ENCODE results near the gene BPIFB2. TPM values are rescaled to one million over a fixed set of nuclear protein-coding genes. Genes with fewer than 3 reads are reported as not detected.

The BPIFB2 gene
- polyA plus RNA-seq, 1 donor from 2014 or later: not detected

DNA sequence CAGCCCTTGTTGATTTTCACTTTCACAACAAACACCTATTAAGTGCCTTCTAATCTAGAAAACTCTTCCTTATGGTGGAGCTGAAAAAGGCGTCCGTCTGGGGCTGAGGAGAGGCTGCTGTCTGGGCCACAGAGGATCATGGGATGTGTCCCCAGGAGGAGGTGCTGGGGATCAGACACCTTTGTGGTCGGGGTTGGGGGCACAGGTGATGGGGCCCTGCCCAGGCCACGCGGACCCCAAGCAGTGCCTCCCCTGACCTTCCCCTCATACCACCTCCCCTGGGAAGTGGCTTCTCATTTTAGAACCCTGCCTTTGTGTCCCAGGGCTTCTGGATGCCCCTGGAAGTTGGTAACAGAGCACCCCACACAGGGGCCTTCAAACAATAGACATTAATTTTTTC, 44.3 kb upstream of the BPIFB2 start:
- TF ChIP-seq POLR2AphosphoS5 (IDR thresholded peaks at IDR 0.05): no peak
- no peak for TF ChIP-seq EZH2 (IDR thresholded peaks at IDR 0.05; ENCODE audit: borderline replicate concordance, insufficient read depth, low read length, poor library complexity, severe bottlenecking)
- TF ChIP-seq, protein P1, sequence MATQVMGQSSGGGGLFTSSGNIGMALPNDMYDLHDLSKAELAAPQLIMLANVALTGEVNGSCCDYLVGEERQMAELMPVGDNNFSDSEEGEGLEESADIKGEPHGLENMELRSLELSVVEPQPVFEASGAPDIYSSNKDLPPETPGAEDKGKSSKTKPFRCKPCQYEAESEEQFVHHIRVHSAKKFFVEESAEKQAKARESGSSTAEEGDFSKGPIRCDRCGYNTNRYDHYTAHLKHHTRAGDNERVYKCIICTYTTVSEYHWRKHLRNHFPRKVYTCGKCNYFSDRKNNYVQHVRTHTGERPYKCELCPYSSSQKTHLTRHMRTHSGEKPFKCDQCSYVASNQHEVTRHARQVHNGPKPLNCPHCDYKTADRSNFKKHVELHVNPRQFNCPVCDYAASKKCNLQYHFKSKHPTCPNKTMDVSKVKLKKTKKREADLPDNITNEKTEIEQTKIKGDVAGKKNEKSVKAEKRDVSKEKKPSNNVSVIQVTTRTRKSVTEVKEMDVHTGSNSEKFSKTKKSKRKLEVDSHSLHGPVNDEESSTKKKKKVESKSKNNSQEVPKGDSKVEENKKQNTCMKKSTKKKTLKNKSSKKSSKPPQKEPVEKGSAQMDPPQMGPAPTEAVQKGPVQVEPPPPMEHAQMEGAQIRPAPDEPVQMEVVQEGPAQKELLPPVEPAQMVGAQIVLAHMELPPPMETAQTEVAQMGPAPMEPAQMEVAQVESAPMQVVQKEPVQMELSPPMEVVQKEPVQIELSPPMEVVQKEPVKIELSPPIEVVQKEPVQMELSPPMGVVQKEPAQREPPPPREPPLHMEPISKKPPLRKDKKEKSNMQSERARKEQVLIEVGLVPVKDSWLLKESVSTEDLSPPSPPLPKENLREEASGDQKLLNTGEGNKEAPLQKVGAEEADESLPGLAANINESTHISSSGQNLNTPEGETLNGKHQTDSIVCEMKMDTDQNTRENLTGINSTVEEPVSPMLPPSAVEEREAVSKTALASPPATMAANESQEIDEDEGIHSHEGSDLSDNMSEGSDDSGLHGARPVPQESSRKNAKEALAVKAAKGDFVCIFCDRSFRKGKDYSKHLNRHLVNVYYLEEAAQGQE (IDR thresholded peaks at IDR 0.05; ENCODE audit: borderline replicate concordance): no peak
- TF ChIP-seq, protein P2, sequence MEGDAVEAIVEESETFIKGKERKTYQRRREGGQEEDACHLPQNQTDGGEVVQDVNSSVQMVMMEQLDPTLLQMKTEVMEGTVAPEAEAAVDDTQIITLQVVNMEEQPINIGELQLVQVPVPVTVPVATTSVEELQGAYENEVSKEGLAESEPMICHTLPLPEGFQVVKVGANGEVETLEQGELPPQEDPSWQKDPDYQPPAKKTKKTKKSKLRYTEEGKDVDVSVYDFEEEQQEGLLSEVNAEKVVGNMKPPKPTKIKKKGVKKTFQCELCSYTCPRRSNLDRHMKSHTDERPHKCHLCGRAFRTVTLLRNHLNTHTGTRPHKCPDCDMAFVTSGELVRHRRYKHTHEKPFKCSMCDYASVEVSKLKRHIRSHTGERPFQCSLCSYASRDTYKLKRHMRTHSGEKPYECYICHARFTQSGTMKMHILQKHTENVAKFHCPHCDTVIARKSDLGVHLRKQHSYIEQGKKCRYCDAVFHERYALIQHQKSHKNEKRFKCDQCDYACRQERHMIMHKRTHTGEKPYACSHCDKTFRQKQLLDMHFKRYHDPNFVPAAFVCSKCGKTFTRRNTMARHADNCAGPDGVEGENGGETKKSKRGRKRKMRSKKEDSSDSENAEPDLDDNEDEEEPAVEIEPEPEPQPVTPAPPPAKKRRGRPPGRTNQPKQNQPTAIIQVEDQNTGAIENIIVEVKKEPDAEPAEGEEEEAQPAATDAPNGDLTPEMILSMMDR (IDR thresholded peaks at IDR 0.05; ENCODE audit: poor library complexity, severe bottlenecking): no peak
- no peak for TF ChIP-seq SMC3 (conservative IDR thresholded peaks at IDR 0.05; ENCODE audit: poor library complexity)
- no peak for TF ChIP-seq MXI1 (conservative IDR thresholded peaks at IDR 0.05; ENCODE audit: poor library complexity, severe bottlenecking)
- no peak for TF ChIP-seq TAF1 (IDR thresholded peaks at IDR 0.05; ENCODE audit: low read depth)
- TF ChIP-seq RAD21 (conservative IDR thresholded peaks at IDR 0.05): no peak
- no peak for TF ChIP-seq EP300 (conservative IDR thresholded peaks at IDR 0.05; ENCODE audit: poor library complexity, severe bottlenecking)
- no peak overlapping the region for H3K27ac ChIP-seq (ENCODE audit: low read length)
- H3K4me2 ChIP-seq (ENCODE audit: low read length): no peak overlapping the region
- H3K79me2 ChIP-seq (replicated peaks; ENCODE audit: insufficient read depth, low read length): no peaks in the 10 kb centered on the region
- no peaks in the 10 kb centered on the region for H3K9me2 ChIP-seq (ENCODE audit: insufficient read depth, low read length)
- H3K9me3 ChIP-seq (ENCODE audit: low read length): no peaks in the 10 kb centered on the region
- H4K20me1 ChIP-seq (ENCODE audit: insufficient read depth): no peaks in the 10 kb centered on the region
- no peaks in the 10 kb centered on the region for H3K27me3 ChIP-seq (ENCODE audit: insufficient read depth, low read depth, low read length)
- H3K4me3 ChIP-seq (ENCODE audit: low read length): no peak overlapping the region
- H3K36me3 ChIP-seq (ENCODE audit: insufficient read depth, low read length): no peaks in the 10 kb centered on the region
- no peak overlapping the region for H3K9ac ChIP-seq (ENCODE audit: low read length)
- no peaks in the 10 kb centered on the region for H3F3A ChIP-seq (ENCODE audit: insufficient read depth, low read length, poor library complexity, severe bottlenecking)
- H2AFZ ChIP-seq (ENCODE audit: low read depth, low read length): no peak overlapping the region

DNA sequence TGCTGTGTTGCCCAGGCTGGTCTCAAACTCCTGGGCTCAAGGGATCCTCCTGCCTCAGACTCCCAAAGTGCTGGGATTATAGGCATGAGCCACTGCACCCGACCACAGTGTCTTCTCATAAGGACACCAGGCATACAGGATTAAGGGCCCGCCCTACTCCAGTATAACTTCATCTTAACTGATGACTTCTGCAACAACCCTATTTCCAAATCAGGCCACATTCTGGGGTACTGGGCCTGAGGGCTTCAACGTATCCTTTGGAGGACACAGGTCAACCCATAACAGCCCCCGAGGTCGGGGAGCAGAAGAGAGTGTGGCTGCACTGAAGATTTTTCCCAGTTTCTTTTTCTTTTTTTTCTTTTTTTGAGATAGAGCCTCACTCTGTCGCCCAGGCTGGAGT, 42.9 kb upstream of the BPIFB2 start:
- Histone ChIP-seq H3F3A (ENCODE audit: insufficient read depth, low read length, poor library complexity, severe bottlenecking) (no peaks in the 10 kb centered on the region), H3K36me3 (ENCODE audit: insufficient read depth, low read length) (no peaks in the 10 kb centered on the region), H3K79me2 (replicated peaks; ENCODE audit: insufficient read depth, low read length) (no peaks in the 10 kb centered on the region), H3K27me3 (ENCODE audit: insufficient read depth, low read depth, low read length) (no peaks in the 10 kb centered on the region), H3K4me2 (ENCODE audit: low read length) (no peak overlapping the region), H3K9ac (ENCODE audit: low read length) (no peak overlapping the region), H3K9me3 (ENCODE audit: low read length) (no peaks in the 10 kb centered on the region), H2AFZ (ENCODE audit: low read depth, low read length) (no peak overlapping the region), H3K9me2 (ENCODE audit: insufficient read depth, low read length) (no peaks in the 10 kb centered on the region), H4K20me1 (ENCODE audit: insufficient read depth) (no peaks in the 10 kb centered on the region), H3K27ac (ENCODE audit: low read length) (no peak overlapping the region), H3K4me3 (ENCODE audit: low read length) (no peak overlapping the region)
- no peak for TF ChIP-seq EZH2 (IDR thresholded peaks at IDR 0.05; ENCODE audit: borderline replicate concordance, insufficient read depth, low read length, poor library complexity, severe bottlenecking)
- TF ChIP-seq RAD21 (conservative IDR thresholded peaks at IDR 0.05): no peak
- TF ChIP-seq POLR2AphosphoS5 (IDR thresholded peaks at IDR 0.05): no peak
- no peak for TF ChIP-seq EP300 (conservative IDR thresholded peaks at IDR 0.05; ENCODE audit: poor library complexity, severe bottlenecking)
- TF ChIP-seq, protein P1 (IDR thresholded peaks at IDR 0.05; ENCODE audit: borderline replicate concordance): no peak
- TF ChIP-seq, protein P2 (IDR thresholded peaks at IDR 0.05; ENCODE audit: poor library complexity, severe bottlenecking): no peak
- TF ChIP-seq MXI1 (conservative IDR thresholded peaks at IDR 0.05; ENCODE audit: poor library complexity, severe bottlenecking): no peak
- no peak for TF ChIP-seq TAF1 (IDR thresholded peaks at IDR 0.05; ENCODE audit: low read depth)
- TF ChIP-seq SMC3 (conservative IDR thresholded peaks at IDR 0.05; ENCODE audit: poor library complexity): no peak

Data from neural cell (in vitro differentiated cells).